OCI-LY1 (cell line): ENCODE measurements around the gene INSR.

Experiments used
- EZH2 ChIP-seq: fragments of 200-600 bp; sonication (generic), shearing (Covaris generic); IDR thresholded peaks from 2 replicates; pipeline ENCODE4 v1.8.0; 2017; ENCODE audit warnings: borderline replicate concordance, mixed run types, mild to moderate bottlenecking, antibody characterized with exemption, low read length, moderate library complexity, mixed read lengths
- TF ChIP-seq, protein P1 (sequence below): fragments of 200-600 bp; sonication (generic), shearing (Covaris generic); IDR thresholded peaks from 2 replicates; pipeline ENCODE4 v1.5.1; 2017; ENCODE audit warnings: mild to moderate bottlenecking, antibody characterized with exemption, low read length, moderate library complexity, mixed read lengths

GRCh38 chr19:7293762-7294557 is at the start of gene INSR:
- TF ChIP-seq, protein P1, sequence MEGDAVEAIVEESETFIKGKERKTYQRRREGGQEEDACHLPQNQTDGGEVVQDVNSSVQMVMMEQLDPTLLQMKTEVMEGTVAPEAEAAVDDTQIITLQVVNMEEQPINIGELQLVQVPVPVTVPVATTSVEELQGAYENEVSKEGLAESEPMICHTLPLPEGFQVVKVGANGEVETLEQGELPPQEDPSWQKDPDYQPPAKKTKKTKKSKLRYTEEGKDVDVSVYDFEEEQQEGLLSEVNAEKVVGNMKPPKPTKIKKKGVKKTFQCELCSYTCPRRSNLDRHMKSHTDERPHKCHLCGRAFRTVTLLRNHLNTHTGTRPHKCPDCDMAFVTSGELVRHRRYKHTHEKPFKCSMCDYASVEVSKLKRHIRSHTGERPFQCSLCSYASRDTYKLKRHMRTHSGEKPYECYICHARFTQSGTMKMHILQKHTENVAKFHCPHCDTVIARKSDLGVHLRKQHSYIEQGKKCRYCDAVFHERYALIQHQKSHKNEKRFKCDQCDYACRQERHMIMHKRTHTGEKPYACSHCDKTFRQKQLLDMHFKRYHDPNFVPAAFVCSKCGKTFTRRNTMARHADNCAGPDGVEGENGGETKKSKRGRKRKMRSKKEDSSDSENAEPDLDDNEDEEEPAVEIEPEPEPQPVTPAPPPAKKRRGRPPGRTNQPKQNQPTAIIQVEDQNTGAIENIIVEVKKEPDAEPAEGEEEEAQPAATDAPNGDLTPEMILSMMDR = no peak
- TF ChIP-seq EZH2 = no peak
